ENCODE results near the gene RNF220.

DNA sequence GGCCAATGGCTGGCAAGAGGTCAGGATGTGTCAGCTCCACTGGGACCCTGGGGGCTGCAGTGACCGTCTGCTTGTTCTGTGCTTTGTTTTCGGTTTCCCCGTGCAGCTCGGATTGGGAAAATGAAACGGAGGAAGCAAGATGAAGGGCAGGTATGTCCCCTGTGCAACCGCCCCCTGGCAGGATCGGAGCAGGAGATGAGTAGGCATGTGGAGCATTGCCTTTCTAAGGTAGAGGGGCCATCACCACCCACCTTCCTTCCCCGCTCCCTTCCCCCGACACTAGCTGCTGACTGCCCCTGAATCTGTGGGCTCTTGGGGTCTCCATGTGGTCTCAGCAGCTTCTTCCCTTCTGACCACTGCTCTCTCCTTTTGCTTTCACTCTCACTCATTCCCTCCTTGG is 230.4 kb downstream of the RNF220 start:
- TF ChIP-seq, protein P1, sequence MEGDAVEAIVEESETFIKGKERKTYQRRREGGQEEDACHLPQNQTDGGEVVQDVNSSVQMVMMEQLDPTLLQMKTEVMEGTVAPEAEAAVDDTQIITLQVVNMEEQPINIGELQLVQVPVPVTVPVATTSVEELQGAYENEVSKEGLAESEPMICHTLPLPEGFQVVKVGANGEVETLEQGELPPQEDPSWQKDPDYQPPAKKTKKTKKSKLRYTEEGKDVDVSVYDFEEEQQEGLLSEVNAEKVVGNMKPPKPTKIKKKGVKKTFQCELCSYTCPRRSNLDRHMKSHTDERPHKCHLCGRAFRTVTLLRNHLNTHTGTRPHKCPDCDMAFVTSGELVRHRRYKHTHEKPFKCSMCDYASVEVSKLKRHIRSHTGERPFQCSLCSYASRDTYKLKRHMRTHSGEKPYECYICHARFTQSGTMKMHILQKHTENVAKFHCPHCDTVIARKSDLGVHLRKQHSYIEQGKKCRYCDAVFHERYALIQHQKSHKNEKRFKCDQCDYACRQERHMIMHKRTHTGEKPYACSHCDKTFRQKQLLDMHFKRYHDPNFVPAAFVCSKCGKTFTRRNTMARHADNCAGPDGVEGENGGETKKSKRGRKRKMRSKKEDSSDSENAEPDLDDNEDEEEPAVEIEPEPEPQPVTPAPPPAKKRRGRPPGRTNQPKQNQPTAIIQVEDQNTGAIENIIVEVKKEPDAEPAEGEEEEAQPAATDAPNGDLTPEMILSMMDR (conservative IDR thresholded peaks at IDR 0.05; ENCODE audit: low read depth, low read length), result no peak
- no peak for TF ChIP-seq MAZ (IDR thresholded peaks at IDR 0.05; ENCODE audit: borderline replicate concordance, low read depth, low read length)
- no peak for TF ChIP-seq POLR2A (IDR thresholded peaks at IDR 0.05; ENCODE audit: low read depth, low read length)
- no peak for TF ChIP-seq RFX5 (IDR thresholded peaks at IDR 0.05; ENCODE audit: low read depth, low read length)
- TF ChIP-seq, protein P2, sequence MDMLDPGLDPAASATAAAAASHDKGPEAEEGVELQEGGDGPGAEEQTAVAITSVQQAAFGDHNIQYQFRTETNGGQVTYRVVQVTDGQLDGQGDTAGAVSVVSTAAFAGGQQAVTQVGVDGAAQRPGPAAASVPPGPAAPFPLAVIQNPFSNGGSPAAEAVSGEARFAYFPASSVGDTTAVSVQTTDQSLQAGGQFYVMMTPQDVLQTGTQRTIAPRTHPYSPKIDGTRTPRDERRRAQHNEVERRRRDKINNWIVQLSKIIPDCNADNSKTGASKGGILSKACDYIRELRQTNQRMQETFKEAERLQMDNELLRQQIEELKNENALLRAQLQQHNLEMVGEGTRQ (IDR thresholded peaks at IDR 0.05; ENCODE audit: low read depth, low read length), result no peak
- TF ChIP-seq MXI1 (IDR thresholded peaks at IDR 0.05; ENCODE audit: borderline replicate concordance, low read depth, low read length), result no peak
- TF ChIP-seq MAFK (IDR thresholded peaks at IDR 0.05; ENCODE audit: low read depth, low read length), result no peak
- no peak for TF ChIP-seq RAD21 (IDR thresholded peaks at IDR 0.05; ENCODE audit: low read length)
- no peak for TF ChIP-seq SMC3 (IDR thresholded peaks at IDR 0.05; ENCODE audit: low read depth, low read length)
